ENCODE results near the gene TCHP. TPM values are rescaled to one million over a fixed set of nuclear protein-coding genes. Genes with fewer than 3 reads are reported as not detected.

The TCHP gene, protein sequence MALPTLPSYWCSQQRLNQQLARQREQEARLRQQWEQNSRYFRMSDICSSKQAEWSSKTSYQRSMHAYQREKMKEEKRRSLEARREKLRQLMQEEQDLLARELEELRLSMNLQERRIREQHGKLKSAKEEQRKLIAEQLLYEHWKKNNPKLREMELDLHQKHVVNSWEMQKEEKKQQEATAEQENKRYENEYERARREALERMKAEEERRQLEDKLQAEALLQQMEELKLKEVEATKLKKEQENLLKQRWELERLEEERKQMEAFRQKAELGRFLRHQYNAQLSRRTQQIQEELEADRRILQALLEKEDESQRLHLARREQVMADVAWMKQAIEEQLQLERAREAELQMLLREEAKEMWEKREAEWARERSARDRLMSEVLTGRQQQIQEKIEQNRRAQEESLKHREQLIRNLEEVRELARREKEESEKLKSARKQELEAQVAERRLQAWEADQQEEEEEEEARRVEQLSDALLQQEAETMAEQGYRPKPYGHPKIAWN
- total RNA-seq = 10 to 100 TPM in 1 of 2 donors, 1 to 10 TPM in 1; 9.3 to 11.0 TPM

DNA sequence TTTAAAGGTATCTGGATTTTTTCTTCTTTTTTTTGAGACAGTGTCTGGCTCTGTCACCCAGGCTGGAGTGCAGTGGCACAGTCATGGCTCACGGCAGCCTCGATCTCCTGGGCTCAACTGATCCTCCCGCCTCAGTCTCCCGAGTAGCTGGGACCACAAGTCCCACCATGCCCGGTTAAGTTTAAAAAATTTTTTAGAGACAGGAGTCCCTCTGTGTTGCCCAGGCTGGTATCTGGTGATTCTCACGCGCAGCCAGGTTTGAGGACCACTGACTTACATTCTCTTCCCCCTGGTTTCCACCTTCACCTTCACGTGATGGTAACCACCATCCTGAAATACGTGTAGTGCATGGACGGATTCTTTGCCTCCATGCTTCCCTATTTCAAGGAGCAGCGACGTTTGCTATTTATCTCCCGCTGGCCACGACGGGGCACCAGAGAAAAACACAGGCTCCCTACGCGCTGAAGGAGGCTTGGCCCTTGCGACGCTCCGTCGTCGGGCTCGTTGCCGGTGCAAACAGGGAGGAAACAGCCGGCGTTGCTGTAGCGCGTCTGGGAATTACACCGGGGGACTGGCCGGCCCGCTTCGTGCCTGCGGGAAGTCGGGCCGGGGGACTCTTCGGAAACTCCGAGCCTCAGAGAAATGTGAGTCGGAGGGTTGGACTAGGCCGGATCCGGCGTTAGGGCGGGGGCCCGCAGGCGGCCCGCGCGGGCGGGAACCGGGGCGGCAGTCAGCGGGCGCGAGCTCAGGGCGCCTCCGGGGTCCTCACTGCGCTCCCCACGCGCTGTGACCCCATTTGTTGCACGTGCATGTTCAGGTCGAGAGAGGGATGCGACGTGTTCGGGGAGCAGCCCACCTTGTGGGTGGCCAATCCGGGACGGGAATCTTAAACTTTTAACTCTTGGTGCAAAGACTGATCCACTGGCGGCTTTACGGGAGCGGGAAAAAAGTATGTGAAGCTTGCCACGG, at the start of gene TCHP:
Gene TCHP, plus strand, starts transcription at position 492 of the 969 bp plus-strand sequence. CDS start 2,753 bp downstream, outside the sequence.

DNA sequence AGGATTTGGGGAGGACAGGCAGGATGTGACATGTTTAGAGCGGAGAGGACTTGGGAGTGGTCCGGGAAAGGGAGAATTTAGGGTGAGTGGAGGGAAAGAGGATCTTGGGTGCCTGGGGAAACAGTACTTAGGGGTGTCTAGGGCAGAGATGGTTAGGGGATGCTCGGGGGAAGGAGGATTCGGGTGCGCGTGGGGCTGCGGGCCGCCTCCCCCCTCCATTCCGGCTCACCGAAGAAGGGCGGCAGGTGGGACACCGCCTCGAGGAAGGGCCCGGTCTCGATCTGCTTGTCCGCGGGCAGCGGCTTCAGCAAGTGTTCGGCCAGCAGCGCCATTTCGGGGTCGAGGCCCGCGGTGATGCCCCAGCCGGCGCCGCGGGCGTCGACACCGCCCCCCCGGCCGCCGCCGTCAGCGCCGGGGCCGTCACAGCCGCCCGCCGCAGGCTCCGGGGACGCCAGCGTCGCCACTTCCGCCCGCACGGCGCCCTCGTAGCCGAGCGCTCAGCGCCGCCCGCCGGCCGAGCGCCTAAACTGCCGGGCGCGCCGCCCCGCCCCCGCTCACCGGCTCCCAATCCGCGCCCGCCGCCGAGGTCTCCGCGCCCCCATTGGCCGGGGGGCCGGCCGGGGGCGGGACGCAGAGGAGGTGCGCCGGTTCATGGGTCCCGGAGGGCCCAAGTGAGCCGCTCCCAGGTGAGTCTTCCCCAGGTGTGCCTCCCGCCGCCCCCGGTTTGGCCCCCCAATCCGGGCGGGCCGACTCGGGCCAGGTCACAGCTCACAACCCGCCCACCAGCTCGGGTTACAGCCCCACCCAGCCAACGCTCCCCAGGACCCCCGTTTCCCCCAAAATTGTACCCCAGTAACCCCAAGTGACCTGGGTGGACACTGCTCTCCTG, 19.8 kb upstream of the TCHP start, which contains the start of gene GLTP:
Gene GLTP, minus strand, starts transcription at position 499 of the 889 bp plus-strand sequence. Its CDS starts 167 bp downstream, at position 332.

Small RNAs within 50 kb of the gene (small RNA-seq; reads per million reads assigned to genes)
- gene RN7SL441P = 0 reads per million in 2 donors

Other genes with a start within 250 kb of the TCHP start
- 1 to 10 TPM; 4.1 to 4.3 TPM for gene FAM222A, start 186.4 kb upstream of the TCHP start, total RNA-seq
- 1 to 10 TPM in 1 of 2 donors, under 1 TPM in 1; under 0.01 to 1.3 TPM for gene TRPV4, start 66.9 kb upstream of the TCHP start, total RNA-seq
- 10 to 100 TPM; 19.0 to 19.6 TPM for gene GLTP, start 19.7 kb upstream of the TCHP start, total RNA-seq
- 10 to 100 TPM; 33.4 to 39.0 TPM for gene GIT2, start 96.1 kb downstream of the TCHP start, total RNA-seq
- 10 to 100 TPM; 24.3 to 34.8 TPM for gene ANKRD13A, start 99.2 kb downstream of the TCHP start, total RNA-seq
- gene C12orf76, start 148.2 kb downstream of the TCHP start, total RNA-seq = 10 to 100 TPM in 1 of 2 donors, 1 to 10 TPM in 1; 8.7 to 14.8 TPM
- 10 to 100 TPM; 16.7 to 30.3 TPM for gene IFT81, start 224.1 kb downstream of the TCHP start, total RNA-seq

Data from melanocyte of skin (primary cell).